ENCODE measurements around the gene AGAP3.
A peak's percentile ranks its signal among the peaks of the same experiment; 100 is the strongest.

Gene AGAP3

GRCh38 chr7:151122276-151122675 is 36.0 kb downstream of the AGAP3 start:
- Histone ChIP-seq H4K91ac (ENCODE audit: low read depth, low read length) (no peak overlapping the region), H3K9ac (ENCODE audit: low read length) (no peak overlapping the region), H4K12ac (ENCODE audit: low read depth, low read length) (no peak overlapping the region), H3K4ac (ENCODE audit: low read depth, low read length) (no peak overlapping the region), H4K8ac (ENCODE audit: low read depth, low read length) (no peak overlapping the region), H2AFZ (ENCODE audit: insufficient read depth, low read length, poor library complexity) (no peak overlapping the region), H2BK120ac (ENCODE audit: insufficient read depth, low read length, poor library complexity) (no peak overlapping the region), H2BK5ac (ENCODE audit: low read depth, low read length, poor library complexity) (no peak overlapping the region), H3K4me3 (ENCODE audit: low read depth, low read length) (no peak overlapping the region), H3K14ac (ENCODE audit: low read length) (no peak overlapping the region), H3K4me2 (ENCODE audit: low read length) (no peak overlapping the region), H3K18ac (ENCODE audit: low read length) (no peak overlapping the region), H3K4me1 (ENCODE audit: control insufficient read depth in 1 of 2, insufficient read depth in 2 of 2, low read length in 2 of 2) (peaks cover 14 to 18% of the 10 kb centered on the region in 2 experiments), H3K79me1 (ENCODE audit: low read length) (peaks cover 2% of the 10 kb centered on the region), H2AK5ac (ENCODE audit: low read length) (no peak overlapping the region), H3K27ac (ENCODE audit: low read depth, low read length) (no peak overlapping the region), H3K9me3 (ENCODE audit: insufficient read depth, low read depth, low read length) (peaks cover 2% of the 10 kb centered on the region), H3K79me2 (ENCODE audit: control insufficient read depth, insufficient read depth, low read length, poor library complexity) (no peaks in the 10 kb centered on the region), H3K27me3 (ENCODE audit: insufficient read depth, low read length) (no peaks in the 10 kb centered on the region), H2BK12ac (ENCODE audit: low read length) (no peak overlapping the region), H3K23ac (ENCODE audit: low read length) (no peak overlapping the region), H3K36me3 (ENCODE audit: control insufficient read depth in 1 of 2, insufficient read depth in 2 of 2, low read length in 2 of 2) (peaks cover 86 to 87% of the 10 kb centered on the region in 2 experiments)
- DNase-seq = no peak
- WGBS (ENCODE audit: extremely low coverage, insufficient coverage, insufficient read length) = no CpG with 5 or more reads among the region's 24 CpGs

- no peaks in the 10 kb centered on the region for H3K27me3 ChIP-seq (ENCODE audit: insufficient read depth, low read length)
- peaks cover 2% of the 10 kb centered on the region for H3K9me3 ChIP-seq (ENCODE audit: insufficient read depth, low read depth, low read length)
- peaks cover 2% of the 10 kb centered on the region for H3K79me1 ChIP-seq (ENCODE audit: low read length)
- H3K4me3 ChIP-seq (ENCODE audit: low read depth, low read length) = no peak overlapping the region
- no peak overlapping the region for H3K23ac ChIP-seq (ENCODE audit: low read length)
- WGBS (ENCODE audit: extremely low coverage, insufficient coverage, insufficient read length) = no CpG with 5 or more reads among the region's 29 CpGs
- peaks cover 86 to 87% of the 10 kb centered on the region in 2 experiments for H3K36me3 ChIP-seq (ENCODE audit: control insufficient read depth in 1 of 2, insufficient read depth in 2 of 2, low read length in 2 of 2)
- no peak overlapping the region for H3K14ac ChIP-seq (ENCODE audit: low read length)
- no peak overlapping the region for H3K9ac ChIP-seq (ENCODE audit: low read length)
- no peak overlapping the region for H4K91ac ChIP-seq (ENCODE audit: low read depth, low read length)
- peaks cover 14 to 18% of the 10 kb centered on the region in 2 experiments for H3K4me1 ChIP-seq (ENCODE audit: control insufficient read depth in 1 of 2, insufficient read depth in 2 of 2, low read length in 2 of 2)
- H3K79me2 ChIP-seq (ENCODE audit: control insufficient read depth, insufficient read depth, low read length, poor library complexity) = no peaks in the 10 kb centered on the region
- H2AFZ ChIP-seq (ENCODE audit: insufficient read depth, low read length, poor library complexity) = no peak overlapping the region
- no peak overlapping the region for H2AK5ac ChIP-seq (ENCODE audit: low read length)
- H3K18ac ChIP-seq (ENCODE audit: low read length) = no peak overlapping the region
- H2BK5ac ChIP-seq (ENCODE audit: low read depth, low read length, poor library complexity) = no peak overlapping the region
- no peak overlapping the region for H2BK120ac ChIP-seq (ENCODE audit: insufficient read depth, low read length, poor library complexity)
- H3K4ac ChIP-seq (ENCODE audit: low read depth, low read length) = no peak overlapping the region
- no peak overlapping the region for H2BK12ac ChIP-seq (ENCODE audit: low read length)
- no peak overlapping the region for H4K8ac ChIP-seq (ENCODE audit: low read depth, low read length)
- no peak overlapping the region for H3K4me2 ChIP-seq (ENCODE audit: low read length)
- no peak overlapping the region for H3K27ac ChIP-seq (ENCODE audit: low read depth, low read length)
- no peak for DNase-seq
- no peak overlapping the region for H4K12ac ChIP-seq (ENCODE audit: low read depth, low read length)
Observed at GRCh38 chr7:151122796-151123157, 36.5 kb downstream of the AGAP3 start.

- peaks cover 2% of the 10 kb centered on the region for H3K9me3 ChIP-seq (ENCODE audit: insufficient read depth, low read depth, low read length)
- no peak overlapping the region for H2BK5ac ChIP-seq (ENCODE audit: low read depth, low read length, poor library complexity)
- peaks cover 86 to 87% of the 10 kb centered on the region in 2 experiments for H3K36me3 ChIP-seq (ENCODE audit: control insufficient read depth in 1 of 2, insufficient read depth in 2 of 2, low read length in 2 of 2)
- H3K23ac ChIP-seq (ENCODE audit: low read length) = no peak overlapping the region
- H3K18ac ChIP-seq (ENCODE audit: low read length) = no peak overlapping the region
- no peak for DNase-seq
- H4K91ac ChIP-seq (ENCODE audit: low read depth, low read length) = no peak overlapping the region
- H4K12ac ChIP-seq (ENCODE audit: low read depth, low read length) = no peak overlapping the region
- H3K79me2 ChIP-seq (ENCODE audit: control insufficient read depth, insufficient read depth, low read length, poor library complexity) = no peaks in the 10 kb centered on the region
- H2BK12ac ChIP-seq (ENCODE audit: low read length) = no peak overlapping the region
- no peak overlapping the region for H3K27ac ChIP-seq (ENCODE audit: low read depth, low read length)
- no peak overlapping the region for H3K4me2 ChIP-seq (ENCODE audit: low read length)
- peaks cover 14 to 18% of the 10 kb centered on the region in 2 experiments for H3K4me1 ChIP-seq (ENCODE audit: control insufficient read depth in 1 of 2, insufficient read depth in 2 of 2, low read length in 2 of 2)
- no CpG with 5 or more reads among the region's 50 CpGs for WGBS (ENCODE audit: extremely low coverage, insufficient coverage, insufficient read length)
- no peak overlapping the region for H2BK120ac ChIP-seq (ENCODE audit: insufficient read depth, low read length, poor library complexity)
- H3K9ac ChIP-seq (ENCODE audit: low read length) = no peak overlapping the region
- no peak overlapping the region for H3K14ac ChIP-seq (ENCODE audit: low read length)
- H2AK5ac ChIP-seq (ENCODE audit: low read length) = no peak overlapping the region
- no peak overlapping the region for H4K8ac ChIP-seq (ENCODE audit: low read depth, low read length)
- H3K4ac ChIP-seq (ENCODE audit: low read depth, low read length) = no peak overlapping the region
- H3K4me3 ChIP-seq (ENCODE audit: low read depth, low read length) = no peak overlapping the region
- no peak overlapping the region for H2AFZ ChIP-seq (ENCODE audit: insufficient read depth, low read length, poor library complexity)
- peaks cover 2% of the 10 kb centered on the region for H3K79me1 ChIP-seq (ENCODE audit: low read length)
- no peaks in the 10 kb centered on the region for H3K27me3 ChIP-seq (ENCODE audit: insufficient read depth, low read length)
Observed at GRCh38 chr7:151123158-151123821, 37.0 kb downstream of the AGAP3 start.

GRCh38 chr7:151123822-151124464 is 37.7 kb downstream of the AGAP3 start:
- Histone ChIP-seq H3K18ac (ENCODE audit: low read length) (peak overlapping the region; percentile 30), H4K91ac (ENCODE audit: low read depth, low read length) (no peak overlapping the region), H2AFZ (ENCODE audit: insufficient read depth, low read length, poor library complexity) (no peak overlapping the region), H2AK5ac (ENCODE audit: low read length) (no peak overlapping the region), H4K8ac (ENCODE audit: low read depth, low read length) (no peak overlapping the region), H3K27ac (ENCODE audit: low read depth, low read length) (no peak overlapping the region), H3K4me3 (ENCODE audit: low read depth, low read length) (no peak overlapping the region), H2BK5ac (ENCODE audit: low read depth, low read length, poor library complexity) (no peak overlapping the region), H3K23ac (ENCODE audit: low read length) (no peak overlapping the region), H3K36me3 (ENCODE audit: control insufficient read depth in 1 of 2, insufficient read depth in 2 of 2, low read length in 2 of 2) (peaks cover 86 to 87% of the 10 kb centered on the region in 2 experiments), H3K79me2 (ENCODE audit: control insufficient read depth, insufficient read depth, low read length, poor library complexity) (no peaks in the 10 kb centered on the region), H3K27me3 (ENCODE audit: insufficient read depth, low read length) (no peaks in the 10 kb centered on the region), H2BK12ac (ENCODE audit: low read length) (no peak overlapping the region), H4K12ac (ENCODE audit: low read depth, low read length) (no peak overlapping the region), H3K4me1 (ENCODE audit: control insufficient read depth in 1 of 2, insufficient read depth in 2 of 2, low read length in 2 of 2) (peaks cover 14 to 18% of the 10 kb centered on the region in 2 experiments), H2BK120ac (ENCODE audit: insufficient read depth, low read length, poor library complexity) (no peak overlapping the region), H3K79me1 (ENCODE audit: low read length) (peaks cover 2% of the 10 kb centered on the region), H3K9ac (ENCODE audit: low read length) (no peak overlapping the region), H3K9me3 (ENCODE audit: insufficient read depth, low read depth, low read length) (peaks cover 2% of the 10 kb centered on the region), H3K14ac (ENCODE audit: low read length) (no peak overlapping the region), H3K4ac (ENCODE audit: low read depth, low read length) (no peak overlapping the region), H3K4me2 (ENCODE audit: low read length) (no peak overlapping the region)
- no CpG with 5 or more reads among the region's 24 CpGs for WGBS (ENCODE audit: extremely low coverage, insufficient coverage, insufficient read length)
- peak; percentile 80 to 94 for DNase-seq

All from trophoblast cell (in vitro differentiated cells and primary cell).